Trophoblast cell (in vitro differentiated cells and primary cell): ENCODE data around the gene EEF1G.
"Not testable (repeated sequence)": the region's sequence is repeated elsewhere in the genome, so short reads cannot be mapped to it uniquely, and the experiment has no call there.

ENCODE experiments used
- DNase-seq, 2 donors: peaks; one replicate each; pipeline ENCODE4 v3.0.0-alpha.2; 2016
- H2AFZ ChIP-seq: 2 replicates; pipeline ENCODE4 v1.6.1; 2013; ENCODE audit warnings: low read length, moderate library complexity, mild to moderate bottlenecking; ENCODE audit not compliant: insufficient read depth, poor library complexity
- H2AK5ac ChIP-seq: 2 replicates; pipeline ENCODE4 v1.6.1; 2013; ENCODE audit warnings: mild to moderate bottlenecking, low read length
- H2BK120ac ChIP-seq: 2 replicates; pipeline ENCODE4 v1.6.1; 2013; ENCODE audit warnings: low read length, mild to moderate bottlenecking, moderate library complexity; ENCODE audit not compliant: insufficient read depth, poor library complexity
- H2BK12ac ChIP-seq: 2 replicates; pipeline ENCODE4 v1.6.1; 2013; ENCODE audit warnings: mild to moderate bottlenecking, low read length, moderate library complexity
- H2BK5ac ChIP-seq: 2 replicates; pipeline ENCODE4 v1.6.1; 2013; ENCODE audit warnings: low read length, low read depth, moderate library complexity, mild to moderate bottlenecking; ENCODE audit not compliant: poor library complexity
- H3K14ac ChIP-seq: 2 replicates; pipeline ENCODE4 v1.6.1; 2013; ENCODE audit warnings: mild to moderate bottlenecking, low read length
- H3K18ac ChIP-seq: 2 replicates; pipeline ENCODE4 v1.6.1; 2013; ENCODE audit warnings: mild to moderate bottlenecking, low read length
- H3K23ac ChIP-seq: 2 replicates; pipeline ENCODE4 v1.6.1; 2013; ENCODE audit warnings: low read length
- H3K27ac ChIP-seq: 2 replicates; pipeline ENCODE4 v1.5.1; 2013; ENCODE audit warnings: low read depth, mild to moderate bottlenecking, inconsistent platforms, low read length, moderate library complexity
- H3K27me3 ChIP-seq: 2 replicates; pipeline ENCODE4 v1.6.1; 2013; ENCODE audit warnings: inconsistent platforms, mild to moderate bottlenecking, low read length, moderate library complexity; ENCODE audit not compliant: insufficient read depth
- H3K36me3 ChIP-seq, 2 experiments: 1 replicate in 1 of 2; 2 replicates in 1 of 2; pipeline ENCODE4 v1.6.1; 2013; ENCODE audit warnings: low read length in 2 of 2, mild to moderate bottlenecking in 2 of 2, moderate library complexity in 1 of 2; ENCODE audit not compliant: insufficient read depth in 2 of 2, control insufficient read depth in 1 of 2
- H3K4ac ChIP-seq: 2 replicates; pipeline ENCODE4 v1.6.1; 2013; ENCODE audit warnings: low read depth, mild to moderate bottlenecking, low read length, moderate library complexity
- H3K4me1 ChIP-seq, 2 experiments: 1 replicate in 1 of 2; 2 replicates in 1 of 2; pipeline ENCODE4 v1.6.1; 2013; ENCODE audit warnings: low read length in 2 of 2, mild to moderate bottlenecking in 2 of 2, moderate library complexity in 1 of 2; ENCODE audit not compliant: insufficient read depth in 2 of 2, control insufficient read depth in 1 of 2
- H3K4me2 ChIP-seq: 2 replicates; pipeline ENCODE4 v1.6.1; 2013; ENCODE audit warnings: inconsistent platforms, mild to moderate bottlenecking, low read length, moderate library complexity
- H3K4me3 ChIP-seq: 2 replicates; pipeline ENCODE4 v1.5.1; 2013; ENCODE audit warnings: mild to moderate bottlenecking, low read depth, low read length, inconsistent platforms
- H3K79me1 ChIP-seq: one replicate; pipeline ENCODE4 v1.6.1; 2013; ENCODE audit warnings: low read length
- H3K79me2 ChIP-seq: 2 replicates; pipeline ENCODE4 v1.6.1; 2013; ENCODE audit warnings: low read length, mild to moderate bottlenecking; ENCODE audit not compliant: control insufficient read depth, insufficient read depth, poor library complexity
- H3K9ac ChIP-seq: 2 replicates; pipeline ENCODE4 v1.6.1; 2013; ENCODE audit warnings: mild to moderate bottlenecking, low read length
- H3K9me3 ChIP-seq: 2 replicates; pipeline ENCODE4 v1.6.1; 2013; ENCODE audit warnings: low read depth, mild to moderate bottlenecking, control low read depth, inconsistent platforms, low read length; ENCODE audit not compliant: insufficient read depth
- H4K12ac ChIP-seq: 2 replicates; pipeline ENCODE4 v1.6.1; 2013; ENCODE audit warnings: low read depth, mild to moderate bottlenecking, low read length, moderate library complexity
- H4K8ac ChIP-seq: 2 replicates; pipeline ENCODE4 v1.6.1; 2013; ENCODE audit warnings: low read depth, mild to moderate bottlenecking, low read length, moderate library complexity
- H4K91ac ChIP-seq: one replicate; pipeline ENCODE4 v1.6.1; 2013; ENCODE audit warnings: low read depth, mild to moderate bottlenecking, low read length, moderate library complexity
- WGBS: extraction: QIAGEN DNeasy Blood & Tissue Kit; methylation state at CpG from one replicate; pipeline ENCODE4 v1.1.7; 2013; ENCODE audit warnings: missing lambda C conversion rate; ENCODE audit not compliant: insufficient read length, insufficient coverage; ENCODE audit errors: extremely low coverage; 5-methylcytosine and 5-hydroxymethylcytosine counted together

EEF1G gene

GRCh38 chr11:62566247-62566646 lies 7.4 kb downstream of the EEF1G start:
- no peak overlapping the region for H4K8ac ChIP-seq
- no peak overlapping the region for H3K4me3 ChIP-seq
- no peak overlapping the region for H2BK120ac ChIP-seq
- no peak overlapping the region for H3K9ac ChIP-seq
- WGBS: no CpG with 5 or more reads among the region's 8 CpGs
- no peak for DNase-seq
- H3K4ac ChIP-seq: no peak overlapping the region
- H4K12ac ChIP-seq: no peak overlapping the region
- H2AFZ ChIP-seq: no peak overlapping the region
- no peaks in the 10 kb centered on the region for H3K79me2 ChIP-seq
- H3K36me3 ChIP-seq: peaks cover 50 to 76% of the 10 kb centered on the region in 2 experiments
- no peaks in the 10 kb centered on the region for H3K9me3 ChIP-seq
- H3K4me2 ChIP-seq: no peak overlapping the region
- no peaks in the 10 kb centered on the region for H3K79me1 ChIP-seq
- H2BK12ac ChIP-seq: no peak overlapping the region
- no peak overlapping the region for H3K27ac ChIP-seq
- H3K27me3 ChIP-seq: no peaks in the 10 kb centered on the region
- no peak overlapping the region for H4K91ac ChIP-seq
- no peak overlapping the region for H3K18ac ChIP-seq
- H3K4me1 ChIP-seq: no peaks in the 10 kb centered on the region
- H3K23ac ChIP-seq: no peak overlapping the region
- H3K14ac ChIP-seq: no peak overlapping the region
- H2BK5ac ChIP-seq: no peak overlapping the region
- H2AK5ac ChIP-seq: no peak overlapping the region

- Histone ChIP-seq H3K23ac (no peak overlapping the region), H3K18ac (no peak overlapping the region), H3K79me1 (no peaks in the 10 kb centered on the region), H3K9me3 (no peaks in the 10 kb centered on the region), H4K12ac (no peak overlapping the region), H2BK120ac (no peak overlapping the region), H3K79me2 (no peaks in the 10 kb centered on the region), H3K4me3 (no peak overlapping the region), H2AFZ (no peak overlapping the region), H2BK12ac (no peak overlapping the region), H3K27ac (no peak overlapping the region), H3K9ac (no peak overlapping the region), H3K14ac (no peak overlapping the region), H3K27me3 (no peaks in the 10 kb centered on the region), H3K36me3 (peaks cover 42 to 67% of the 10 kb centered on the region in 2 experiments), H4K91ac (no peak overlapping the region), H2AK5ac (no peak overlapping the region), H4K8ac (no peak overlapping the region), H3K4ac (no peak overlapping the region), H3K4me2 (no peak overlapping the region), H3K4me1 (peaks cover 0 to under 1% of the 10 kb centered on the region in 2 experiments), H2BK5ac (no peak overlapping the region)
- no CpG with 5 or more reads among the region's 5 CpGs for WGBS
- no peak for DNase-seq
Measured at GRCh38 chr11:62565100-62565802, 8.4 kb downstream of the EEF1G start.

- DNase-seq: peak in 1 of 2 donors; percentile 76
- peaks cover 38 to 64% of the 10 kb centered on the region in 2 experiments for H3K36me3 ChIP-seq
- H2AK5ac ChIP-seq: not testable (repeated sequence)
Measured at GRCh38 chr11:62561677-62562230, 11.9 kb downstream of the EEF1G start.

GRCh38 chr11:62560566-62561103 lies 13.1 kb downstream of the EEF1G start:
- no peak overlapping the region for H3K9ac ChIP-seq
- no peak overlapping the region for H2BK5ac ChIP-seq
- DNase-seq: peak; percentile 98 to 99
- no peak overlapping the region for H2BK12ac ChIP-seq
- H3K79me2 ChIP-seq: no peaks in the 10 kb centered on the region
- H3K4ac ChIP-seq: no peak overlapping the region
- no peak overlapping the region for H3K18ac ChIP-seq
- no peaks in the 10 kb centered on the region for H3K9me3 ChIP-seq
- H4K12ac ChIP-seq: no peak overlapping the region
- peaks cover 8% of the 10 kb centered on the region for H3K79me1 ChIP-seq
- no peaks in the 10 kb centered on the region for H3K27me3 ChIP-seq
- no peak overlapping the region for H2BK120ac ChIP-seq
- no peak overlapping the region for H4K8ac ChIP-seq
- H2AK5ac ChIP-seq: no peak overlapping the region
- H3K27ac ChIP-seq: peak overlapping the region; percentile 48
- no peak overlapping the region for H3K23ac ChIP-seq
- H4K91ac ChIP-seq: no peak overlapping the region
- no CpG with 5 or more reads among the region's 2 CpGs for WGBS
- H3K14ac ChIP-seq: no peak overlapping the region
- H3K4me2 ChIP-seq: no peak overlapping the region
- no peak overlapping the region for H2AFZ ChIP-seq
- peaks cover 33 to 54% of the 10 kb centered on the region in 2 experiments for H3K36me3 ChIP-seq
- H3K4me3 ChIP-seq: no peak overlapping the region
- peaks cover 25 to 26% of the 10 kb centered on the region in 2 experiments for H3K4me1 ChIP-seq

More at GRCh38 chr11:62561677-62562230, 11.9 kb downstream of the EEF1G start:
- H3K23ac ChIP-seq, H3K4me2 ChIP-seq, H4K12ac ChIP-seq, H3K27me3 ChIP-seq, H3K9ac ChIP-seq, H3K27ac ChIP-seq, H3K79me2 ChIP-seq, H2BK5ac ChIP-seq, H2BK12ac ChIP-seq, H3K4ac ChIP-seq, H3K14ac ChIP-seq, H4K91ac ChIP-seq, H3K4me3 ChIP-seq, H3K9me3 ChIP-seq, H2AFZ ChIP-seq, H3K18ac ChIP-seq, H3K79me1 ChIP-seq, H2BK120ac ChIP-seq, H4K8ac ChIP-seq: not testable (repeated sequence)
- peaks cover 16 to 18% of the 10 kb centered on the region in 2 experiments for H3K4me1 ChIP-seq
- WGBS: no CpG with 5 or more reads among the region's 3 CpGs
